ENCODE results near the gene GRIK4.

DNA sequence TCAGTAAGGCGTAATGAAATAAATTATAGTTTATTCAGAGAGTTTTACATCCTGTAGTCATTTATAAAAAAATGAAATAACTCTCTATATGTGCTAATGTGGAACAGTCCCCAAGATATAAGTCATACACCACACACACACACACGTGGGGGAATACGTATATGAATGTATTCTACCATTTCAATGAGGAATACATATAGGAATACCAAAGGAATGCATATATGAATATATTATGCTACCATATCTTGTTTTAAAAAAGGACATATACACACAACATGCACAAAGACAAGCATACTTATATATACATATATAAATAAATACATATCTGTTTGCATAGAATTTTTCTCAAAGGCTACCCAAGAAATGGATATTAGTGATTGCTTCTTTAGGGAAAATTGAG is 39.6 kb upstream of the GRIK4 start:
- no peak for TF ChIP-seq CTCF (IDR thresholded peaks at IDR 0.05; ENCODE audit: insufficient read depth, low read depth, low read length)
- TF ChIP-seq EZH2 (IDR thresholded peaks at IDR 0.05; ENCODE audit: insufficient read depth, low read length), result no peak
